Activated CD4-positive, alpha-beta T cell treated with anti-CD3 and anti-CD28 coated beads, Interleukin-2, amount 50 U/mL, for 4 hours (primary cell): ENCODE measurements around the gene PIK3C2G.

Source experiments
- DNase-seq, 2 experiments: peaks; one replicate each; pipeline ENCODE4 v3.0.0-alpha.2; 2020

Gene PIK3C2G

GRCh38 chr12:18427520-18427919 lies 166.2 kb downstream of the PIK3C2G start:
- DNase-seq, result no peak

GRCh38 chr12:18428416-18428815 lies 167.1 kb downstream of the PIK3C2G start:
- no peak for DNase-seq

GRCh38 chr12:18429366-18429765 lies 168.0 kb downstream of the PIK3C2G start:
- no peak for DNase-seq

GRCh38 chr12:18430425-18431048 lies 169.2 kb downstream of the PIK3C2G start:
- no peak for DNase-seq

GRCh38 chr12:18431771-18432170 lies 170.5 kb downstream of the PIK3C2G start:
- no peak for DNase-seq

GRCh38 chr12:18432206-18432605 lies 170.9 kb downstream of the PIK3C2G start:
- DNase-seq, result no peak

- DNase-seq, result no peak
These were observed 174.9 kb downstream of the PIK3C2G start for GRCh38 chr12:18436170-18436569.

- DNase-seq, result no peak
These were observed 178.2 kb downstream of the PIK3C2G start for GRCh38 chr12:18439541-18439940.

- no peak for DNase-seq
These were observed 182.6 kb downstream of the PIK3C2G start for GRCh38 chr12:18443768-18444437.

GRCh38 chr12:18446061-18446644 lies 184.8 kb downstream of the PIK3C2G start:
- DNase-seq, result no peak

GRCh38 chr12:18454330-18454729 lies 193.0 kb downstream of the PIK3C2G start:
- DNase-seq, result no peak

- no peak for DNase-seq
These were observed 195.0 kb downstream of the PIK3C2G start for GRCh38 chr12:18456344-18456743.

- DNase-seq, result no peak
These were observed 196.0 kb downstream of the PIK3C2G start for GRCh38 chr12:18457362-18457761.

GRCh38 chr12:18461758-18462157 lies 200.4 kb downstream of the PIK3C2G start:
- no peak for DNase-seq

GRCh38 chr12:18462442-18462841 lies 201.1 kb downstream of the PIK3C2G start:
- DNase-seq, result no peak

- no peak for DNase-seq
These were observed 206.4 kb downstream of the PIK3C2G start for GRCh38 chr12:18467620-18468245.

- no peak for DNase-seq
These were observed 207.1 kb downstream of the PIK3C2G start for GRCh38 chr12:18468246-18469075.

GRCh38 chr12:18470251-18470650 lies 208.9 kb downstream of the PIK3C2G start:
- DNase-seq, result no peak

GRCh38 chr12:18472304-18472703 lies 211.0 kb downstream of the PIK3C2G start:
- DNase-seq, result no peak

- DNase-seq, result no peak
These were observed 211.5 kb downstream of the PIK3C2G start for GRCh38 chr12:18472806-18473205.

- no peak for DNase-seq
These were observed 215.5 kb downstream of the PIK3C2G start for GRCh38 chr12:18476861-18477260.

- DNase-seq, result no peak
These were observed 217.9 kb downstream of the PIK3C2G start for GRCh38 chr12:18479256-18479655.

- no peak for DNase-seq
These were observed 221.3 kb downstream of the PIK3C2G start for GRCh38 chr12:18482601-18483120.
